Tibial nerve (tissue), 4 donors: ENCODE data around the gene ZNRF3. TPM values are rescaled to one million over a fixed set of nuclear protein-coding genes. Genes with fewer than 3 reads are reported as not detected.
"Not testable (repeated sequence)": the region's sequence is repeated elsewhere in the genome, so short reads cannot be mapped to it uniquely, and the experiment has no call there.

Experiments
- DNase-seq, 2 donors: peaks; one replicate each; pipeline ENCODE4 v3.0.0-alpha.2; 2019; ENCODE audit warnings: low spot score in 2 of 2
- H3K27ac ChIP-seq, 4 donors: fragments of 200-600 bp; sonication (generic) in 3 of 4; one replicate each; pipeline ENCODE4 v1.5.1; 2017 to 2019; ENCODE audit warnings: mild to moderate bottlenecking in 1 of 4
- H3K27me3 ChIP-seq, 2 donors: fragments of 200-600 bp; sonication (generic) in 1 of 2; one replicate each; pipeline versions ENCODE4 v1.5.1 to v1.6.0; 2017 to 2019
- H3K36me3 ChIP-seq, 3 donors: fragments of 200-600 bp; sonication (generic); one replicate each; pipeline ENCODE4 v1.5.1; 2018 to 2019
- H3K4me1 ChIP-seq, 4 donors: fragments of 200-600 bp; sonication (generic) in 3 of 4; one replicate each; pipeline ENCODE4 v1.5.1; 2017 to 2019
- H3K4me3 ChIP-seq, 4 donors: fragments of 200-600 bp; sonication (generic) in 3 of 4; one replicate each; pipeline ENCODE4 v1.5.1; 2017 to 2019; ENCODE audit warnings: mild to moderate bottlenecking in 1 of 4, moderate library complexity in 1 of 4
- H3K9me3 ChIP-seq, 4 donors: fragments of 200-600 bp; sonication (generic) in 3 of 4; one replicate each; pipeline ENCODE4 v1.5.1; 2017 to 2019
- CTCF ChIP-seq, 5 experiments: fragments of 200-600 bp in 3 of 5; fragments of 450-650 bp in 2 of 5; sonication (generic) in 3 of 5; IDR thresholded peaks; one replicate each; pipeline ENCODE4 v1.5.1; 2016 to 2019; ENCODE audit warnings: antibody characterized with exemption in 5 of 5, mild to moderate bottlenecking in 3 of 5, moderate library complexity in 2 of 5
- EP300 ChIP-seq, 2 donors: sonication (generic); formaldehyde crosslinking; IDR thresholded peaks; one replicate each; pipeline ENCODE4 v1.6.1; 2017; ENCODE audit warnings: antibody characterized with exemption in 2 of 2, mild to moderate bottlenecking in 1 of 2
- POLR2A ChIP-seq, 2 donors: fragments of 450-650 bp; IDR thresholded peaks; one replicate each; pipeline ENCODE4 v1.6.1; 2017; ENCODE audit warnings: antibody characterized with exemption in 2 of 2, mild to moderate bottlenecking in 2 of 2, moderate library complexity in 2 of 2
- WGBS, 2 donors: methylation state at CpG; one replicate each; pipeline ENCODE4 v1.1.5; 2018; 5-methylcytosine and 5-hydroxymethylcytosine counted together
- total RNA-seq, 4 donors: library from RNA; depleted of rRNA; stranded (reverse); fragments of >200 nt; gene quantifications; one replicate each; pipeline ENCODE4 v1.1.0, GENCODE V29; 2016

The ZNRF3 gene
- total RNA-seq, 4 donors from 2014 or later, result 18.0 to 37.9 (median 23.5) TPM

- Histone ChIP-seq H3K9me3 (no peaks in the 10 kb centered on the region), H3K27ac (peak overlapping the region in 3 of 4 donors; percentile 34 to 79 (median 61)), H3K4me1 (peaks cover 0 to 72% (median 27%) of the 10 kb centered on the region in 4 donors), H3K27me3 (no peaks in the 10 kb centered on the region), H3K36me3 (no peaks in the 10 kb centered on the region), H3K4me3 (no peak overlapping the region)
- TF ChIP-seq POLR2A (IDR thresholded peaks at IDR 0.05), result no peak
- TF ChIP-seq CTCF (IDR thresholded peaks at IDR 0.05), result no peak
- TF ChIP-seq EP300 (IDR thresholded peaks at IDR 0.05), result no peak
- no peak for DNase-seq
- 60 to 61% methylated on average over 5 to 6 of the region's 6 CpGs for WGBS, 2 donors
These were observed 20.4 kb downstream of the ZNRF3 start for GRCh38 chr22:28903729-28904128.

- no peak for DNase-seq
- Histone ChIP-seq H3K4me3 (no peak overlapping the region), H3K27me3 (no peaks in the 10 kb centered on the region), H3K9me3 (no peaks in the 10 kb centered on the region), H3K36me3 (no peaks in the 10 kb centered on the region), H3K27ac (peak overlapping the region in 2 of 4 donors; percentile 61 to 79), H3K4me1 (peaks cover 0 to 73% (median 27%) of the 10 kb centered on the region in 4 donors)
- 26 to 43% methylated on average over 7 of the region's 7 CpGs for WGBS, 2 donors
- TF ChIP-seq POLR2A (IDR thresholded peaks at IDR 0.05) (no peak), EP300 (IDR thresholded peaks at IDR 0.05) (no peak), CTCF (IDR thresholded peaks at IDR 0.05) (no peak)
These were observed 21.0 kb downstream of the ZNRF3 start for GRCh38 chr22:28904211-28904896.

GRCh38 chr22:28905256-28905832 lies 22.0 kb downstream of the ZNRF3 start:
- no peak for DNase-seq
- H3K4me3 ChIP-seq, result no peak overlapping the region
- peaks cover 0 to 79% (median 30%) of the 10 kb centered on the region in 4 donors for H3K4me1 ChIP-seq
- no peaks in the 10 kb centered on the region for H3K9me3 ChIP-seq
- TF ChIP-seq POLR2A (IDR thresholded peaks at IDR 0.05) (no peak), CTCF (IDR thresholded peaks at IDR 0.05) (no peak), EP300 (IDR thresholded peaks at IDR 0.05) (no peak)
- H3K36me3 ChIP-seq, result no peaks in the 10 kb centered on the region
- peak overlapping the region in 2 of 4 donors; percentile 61 to 79 for H3K27ac ChIP-seq
- no peaks in the 10 kb centered on the region for H3K27me3 ChIP-seq

- H3K27ac ChIP-seq, result no peak overlapping the region
- no peaks in the 10 kb centered on the region for H3K27me3 ChIP-seq
- H3K4me1 ChIP-seq, result peaks cover 0 to 85% (median 35%) of the 10 kb centered on the region in 4 donors
- H3K4me3 ChIP-seq, result no peak overlapping the region
- no peak for DNase-seq
- TF ChIP-seq EP300 (IDR thresholded peaks at IDR 0.05) (no peak), CTCF (IDR thresholded peaks at IDR 0.05) (no peak), POLR2A (IDR thresholded peaks at IDR 0.05) (no peak)
- H3K36me3 ChIP-seq, result no peaks in the 10 kb centered on the region
- no peaks in the 10 kb centered on the region for H3K9me3 ChIP-seq
- 95 to 96% methylated on average over 2 of the region's 2 CpGs for WGBS, 2 donors
These were observed 22.9 kb downstream of the ZNRF3 start for GRCh38 chr22:28906312-28906711.

- no peak for DNase-seq
- TF ChIP-seq POLR2A (IDR thresholded peaks at IDR 0.05) (no peak), CTCF (IDR thresholded peaks at IDR 0.05) (no peak), EP300 (IDR thresholded peaks at IDR 0.05) (no peak)
- Histone ChIP-seq H3K9me3 (no peaks in the 10 kb centered on the region), H3K4me3 (no peak overlapping the region), H3K4me1 (peaks cover 0 to 95% (median 40%) of the 10 kb centered on the region in 4 donors), H3K36me3 (no peaks in the 10 kb centered on the region), H3K27me3 (no peaks in the 10 kb centered on the region), H3K27ac (no peak overlapping the region)
- WGBS, 2 donors, result 59 to 74% methylated on average over 5 of the region's 5 CpGs
These were observed 24.1 kb downstream of the ZNRF3 start for GRCh38 chr22:28907311-28908008.

GRCh38 chr22:28908810-28909209 lies 25.4 kb downstream of the ZNRF3 start:
- peaks cover 0 to 91% (median 37%) of the 10 kb centered on the region in 4 donors for H3K4me1 ChIP-seq
- WGBS, 2 donors, result 89 to 90% methylated on average over 10 of the region's 10 CpGs
- not testable (repeated sequence) for DNase-seq

More at GRCh38 chr22:28908810-28909209, 25.4 kb downstream of the ZNRF3 start:
- peak overlapping the region in 1 of 4 donors; percentile 26 for H3K27ac ChIP-seq
- not testable (repeated sequence) for H3K4me3 ChIP-seq, H3K9me3 ChIP-seq, H3K36me3 ChIP-seq, H3K27me3 ChIP-seq
